Stimulated activated CD4-positive, alpha-beta T cell treated with anti-CD3 and anti-CD28 coated beads, TNF-alpha, amount 100 ng/mL, for 1 hour (primary cell): ENCODE measurements around the gene GALE.
"Not testable (repeated sequence)": the region's sequence is repeated elsewhere in the genome, so short reads cannot be mapped to it uniquely, and the experiment has no call there.

Experiments
- DNase-seq, 3 donors: peaks; one replicate each; pipeline ENCODE4 v3.0.0-alpha.2; 2020; ENCODE audit warnings: low read depth in 3 of 3, low spot score in 1 of 3

Gene GALE

GRCh38 chr1:23800400-23801337, at the start of gene GALE:
Gene GALE (minus strand): TSS chr1:23800754. CDS start chr1:23799007, 1,747 bp downstream.
- DNase-seq: peak; percentile 91 to 97 (median 92)

DNA sequence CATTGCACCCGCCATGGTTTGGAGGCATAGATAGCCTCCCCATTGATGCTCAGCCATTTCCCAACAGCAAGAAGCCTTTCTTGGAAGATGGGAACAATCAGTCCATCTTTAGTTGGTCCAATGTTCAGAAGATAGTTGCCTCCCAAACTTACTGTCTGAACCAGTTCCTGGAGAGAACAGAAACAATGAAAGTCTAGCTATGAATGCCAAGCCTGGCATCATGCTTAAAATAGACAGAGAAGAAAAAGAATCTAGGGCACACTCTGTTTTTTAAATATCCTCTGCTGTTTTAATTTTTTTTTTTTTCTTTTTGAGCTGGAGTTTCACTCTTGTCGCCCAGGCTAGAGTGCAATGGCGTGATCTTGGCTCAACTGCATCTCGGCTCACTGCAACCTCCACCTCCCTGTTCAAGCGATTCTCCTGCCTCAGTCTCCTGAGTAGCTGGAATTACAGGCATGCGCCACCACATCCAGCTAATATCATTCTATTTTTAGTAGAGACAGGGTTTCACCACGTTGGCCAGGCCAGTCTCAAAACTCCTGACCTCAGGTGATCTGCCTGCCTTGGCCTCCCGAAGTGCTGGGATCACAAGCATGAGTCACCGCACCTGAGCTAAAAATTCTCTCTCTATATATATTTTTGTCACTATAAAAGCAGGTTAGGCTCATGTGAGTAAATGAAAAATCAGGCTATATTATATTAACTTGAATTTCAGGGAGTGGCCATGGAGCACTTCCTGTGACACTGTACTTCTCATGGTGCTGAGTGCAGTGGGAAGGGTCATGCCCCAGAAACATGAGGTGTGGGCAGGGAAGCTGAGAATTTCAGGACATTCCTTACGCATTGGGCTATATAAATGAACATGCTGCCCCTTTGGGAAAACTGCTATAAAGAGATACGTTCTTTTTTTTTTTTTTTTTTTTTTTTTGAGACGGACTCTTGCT, 48.4 kb upstream of the GALE start:
- no peak for DNase-seq

- not testable (repeated sequence) for DNase-seq
These were observed 47.0 kb upstream of the GALE start for GRCh38 chr1:23847482-23848095.

DNA sequence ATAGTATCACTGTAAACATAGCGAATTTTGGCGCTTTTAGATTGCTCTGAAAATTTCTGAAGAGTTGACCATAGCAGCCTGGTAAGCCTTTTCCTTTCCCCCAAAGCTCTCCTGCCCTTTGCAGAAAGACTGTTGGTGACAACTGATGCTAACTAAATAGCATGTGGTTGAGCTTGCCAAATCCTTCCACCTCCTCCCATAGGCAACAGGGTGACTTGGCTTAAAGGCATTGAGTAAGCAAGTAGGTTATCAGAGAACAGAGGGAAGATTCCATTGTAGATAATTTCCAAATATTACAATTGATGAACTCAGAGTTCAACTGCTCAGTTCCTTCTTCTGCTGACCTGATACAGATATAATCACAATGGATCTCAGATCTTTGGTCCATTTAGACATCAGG, 44.6 kb upstream of the GALE start:
- no peak for DNase-seq

DNA sequence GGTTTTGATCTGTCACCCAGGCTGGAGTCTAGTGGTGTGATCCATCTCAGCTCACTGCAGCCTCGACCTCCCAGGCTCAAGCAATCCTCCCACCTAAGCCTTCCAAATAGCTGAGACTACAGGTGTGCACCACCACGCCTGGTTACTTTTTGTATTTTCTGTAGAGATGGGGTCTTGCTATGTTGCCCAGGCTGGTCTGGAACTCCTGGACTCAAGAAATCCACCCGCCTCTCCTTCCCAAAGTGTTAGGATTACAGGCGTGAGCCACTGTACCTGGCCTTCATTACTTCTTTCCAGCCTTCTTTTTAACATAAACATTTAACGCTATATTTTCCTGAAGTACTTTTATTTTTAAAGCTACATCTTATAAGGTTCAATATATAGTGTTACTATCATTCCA, 43.1 kb upstream of the GALE start:
- DNase-seq: no peak

DNA sequence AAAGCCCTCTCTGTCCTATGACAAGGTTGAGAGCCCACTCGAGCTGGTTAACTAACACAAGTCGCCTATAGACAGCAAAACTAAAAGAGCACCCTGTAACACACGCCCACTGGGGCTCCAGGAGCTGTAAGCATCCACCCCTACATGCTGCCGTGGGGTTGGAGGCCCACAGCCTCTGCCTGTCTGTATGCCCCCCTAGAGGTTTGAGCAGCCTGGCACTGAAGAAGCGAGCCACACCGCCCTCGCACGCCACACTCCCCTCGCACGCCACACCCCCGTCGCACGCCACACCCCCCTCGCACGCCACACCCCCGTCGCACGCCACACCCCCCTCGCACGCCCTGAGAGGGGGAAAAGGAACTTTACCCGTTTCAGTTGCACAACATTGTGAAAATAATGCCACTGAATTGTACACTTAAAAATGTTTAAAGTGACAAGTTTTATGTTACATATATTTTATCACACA, 37.9 kb upstream of the GALE start:
- DNase-seq: peak; percentile 38 to 73 (median 59)

- DNase-seq: no peak
These were observed 37.4 kb upstream of the GALE start for GRCh38 chr1:23837908-23838307.

DNA sequence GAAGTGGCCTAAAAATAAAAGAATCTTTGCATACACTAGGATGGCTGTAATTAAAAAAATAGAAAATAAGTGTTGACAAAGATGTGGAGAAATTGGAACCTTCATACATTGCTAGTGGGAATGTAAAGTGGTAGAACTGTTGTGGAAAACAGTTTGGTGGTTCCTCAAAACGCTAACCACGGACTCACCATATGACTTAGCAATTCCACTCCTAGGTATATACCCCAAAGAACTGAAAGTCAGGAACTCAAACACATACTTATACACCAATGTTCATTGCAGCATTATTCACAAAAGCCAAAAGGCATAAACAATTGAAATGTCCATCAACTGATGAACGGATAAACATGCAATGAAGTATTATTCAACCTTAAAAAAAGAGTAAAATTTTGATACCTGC, 35.5 kb upstream of the GALE start:
- DNase-seq: no peak

DNA sequence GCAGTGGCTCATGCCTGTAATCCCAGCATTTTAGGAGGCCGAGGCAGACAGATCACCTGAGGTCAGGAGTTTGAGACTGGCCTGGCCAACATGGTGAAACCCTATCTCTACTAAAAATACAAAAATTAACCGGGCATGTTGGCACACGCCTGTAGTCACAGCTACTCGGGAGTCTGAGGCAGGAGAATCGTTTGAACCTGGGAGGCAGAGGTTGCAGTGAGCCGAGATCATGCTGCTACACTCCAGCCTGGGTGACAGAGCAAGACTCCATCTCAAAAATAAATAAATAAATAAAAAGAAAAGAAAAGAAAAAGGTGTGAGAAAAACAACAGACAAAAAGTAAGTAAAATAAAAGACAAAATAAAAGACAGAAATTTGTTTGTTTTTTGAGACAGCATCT, 33.6 kb upstream of the GALE start:
- DNase-seq: not testable (repeated sequence)

GRCh38 chr1:23827717-23828116, 27.2 kb upstream of the GALE start:
- DNase-seq: no peak

- not testable (repeated sequence) for DNase-seq
These were observed 26.0 kb upstream of the GALE start for GRCh38 chr1:23826590-23826989.

GRCh38 chr1:23825762-23826522, 25.4 kb upstream of the GALE start:
- DNase-seq: no peak

GRCh38 chr1:23825076-23825761, 24.7 kb upstream of the GALE start, which contains the start of gene HMGCL:
Gene HMGCL (minus strand): TSS chr1:23825429. CDS start chr1:23825415, 14 bp downstream.
- peak; percentile 67 to 82 (median 68) for DNase-seq

- no peak for DNase-seq
These were observed 24.1 kb upstream of the GALE start for GRCh38 chr1:23824711-23825075.

DNA sequence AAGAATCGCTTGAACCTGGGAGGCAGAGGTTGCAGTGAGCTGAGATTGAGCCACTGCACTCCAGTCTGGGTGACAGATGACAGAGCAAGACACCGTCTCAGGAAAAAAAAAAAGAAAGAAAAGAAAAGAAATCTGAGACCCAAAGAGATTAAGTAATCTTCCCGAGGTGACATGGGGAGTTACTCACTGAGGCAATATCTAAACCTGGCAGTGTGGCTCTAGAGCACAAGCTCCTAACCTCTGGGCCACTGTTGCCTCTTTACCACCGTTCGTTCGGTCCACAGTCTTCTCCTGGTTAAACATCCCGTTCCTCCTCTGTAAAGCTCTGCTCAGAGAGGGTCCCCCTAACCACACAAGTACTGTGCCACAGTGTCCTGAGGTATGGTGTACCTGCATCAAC, 23.2 kb upstream of the GALE start:
- DNase-seq: no peak

DNA sequence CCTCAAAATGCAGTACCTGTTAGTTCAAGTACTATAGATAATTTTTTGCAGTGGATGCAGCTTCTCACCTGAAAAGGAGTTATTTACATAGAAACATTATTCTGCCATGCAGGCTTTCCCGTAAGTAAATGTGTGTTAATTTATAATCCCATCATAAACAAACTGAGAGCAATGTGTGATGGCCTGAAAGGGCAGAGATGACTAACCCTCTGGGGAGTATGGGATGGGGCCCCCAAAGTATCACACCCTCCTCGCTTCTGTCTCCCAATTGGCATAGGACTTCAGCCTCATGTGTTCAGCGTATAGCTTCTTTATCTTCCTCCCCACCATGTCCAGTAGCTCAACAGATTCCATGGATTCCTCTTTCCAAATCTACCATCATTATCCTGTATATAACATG, 17.1 kb upstream of the GALE start:
- no peak for DNase-seq

DNA sequence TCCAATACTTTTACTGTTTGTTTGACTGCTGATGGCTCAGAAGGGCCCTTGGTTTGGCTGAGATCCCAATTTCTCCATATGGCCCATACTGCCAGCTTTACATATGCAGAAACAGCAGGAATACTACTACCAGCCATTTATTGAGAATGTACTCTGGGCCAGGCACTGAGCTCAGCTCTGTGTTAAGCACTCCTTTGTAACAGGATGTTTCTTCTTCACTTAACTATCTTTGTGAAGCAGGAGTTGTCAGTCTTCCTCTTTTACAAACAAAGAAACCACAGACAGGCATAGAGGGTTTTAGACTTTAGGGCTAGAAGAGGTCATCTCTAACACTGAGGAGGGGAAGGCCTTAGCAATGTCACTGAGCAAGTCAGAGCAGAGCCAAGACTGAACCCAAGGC, 16.4 kb upstream of the GALE start:
- no peak for DNase-seq

DNA sequence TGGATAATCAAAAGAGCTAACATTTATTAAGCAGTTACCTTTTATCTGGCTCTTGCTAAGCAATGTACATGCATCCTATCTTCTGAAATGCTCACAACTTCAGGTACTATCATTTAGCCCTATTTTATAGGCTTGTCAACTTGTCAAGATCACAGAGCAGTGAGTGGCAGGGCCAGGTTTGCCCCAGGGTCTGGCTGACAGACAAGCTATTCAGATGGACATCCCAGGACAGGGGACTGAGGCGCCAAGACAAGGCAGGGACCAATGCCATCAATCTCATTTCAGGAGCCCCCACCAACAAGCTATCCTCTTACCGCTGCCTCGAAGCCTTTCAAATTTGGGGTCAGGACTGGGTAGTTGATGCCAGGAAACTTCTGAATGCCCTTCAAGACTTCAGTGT, 15.8 kb upstream of the GALE start:
- DNase-seq: no peak

- no peak for DNase-seq
These were observed 13.5 kb upstream of the GALE start for GRCh38 chr1:23814016-23814415.
